HG02588 (cell line): Measurements from ENCODE around the gene AQP6.
A peak's percentile ranks its signal among the peaks of the same experiment; 100 is the strongest.

Experiments used
- ATAC-seq: cut with Tn5 transposase; IDR thresholded peaks from one replicate; pipeline ENCODE4 v1.9.1; 2021; ENCODE audit warnings: mild to moderate bottlenecking, moderate library complexity; ENCODE audit not compliant: unreplicated experiment

AQP6 gene

GRCh38 chr12:50025187-50026059, 52.7 kb downstream of the AQP6 start, which contains the start of gene RACGAP1:
TSS of gene RACGAP1 (minus strand) at chr12:50025494. CDS start at chr12:50016715, 8,779 bp downstream.
- ATAC-seq = peak; percentile 95

DNA sequence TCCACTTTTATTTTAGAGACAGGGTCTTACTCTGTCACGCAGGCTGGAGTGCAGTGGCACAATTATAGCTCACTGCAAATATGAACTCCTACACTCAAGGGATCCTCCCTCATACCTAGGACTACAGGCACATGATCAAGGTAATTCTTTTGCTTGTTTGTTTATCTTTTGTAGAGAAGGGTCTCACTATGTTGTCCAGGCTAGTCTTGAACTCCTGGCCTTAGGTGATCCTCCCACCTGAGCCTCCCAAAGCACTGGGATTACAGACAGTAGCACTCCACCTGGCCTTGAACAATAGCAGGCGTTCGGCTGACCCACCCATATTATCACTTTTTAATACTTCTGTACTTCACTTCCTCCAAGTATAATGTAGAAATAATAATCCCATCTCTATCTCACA, 53.9 kb downstream of the AQP6 start:
- no peak for ATAC-seq
